Gastroesophageal sphincter (tissue), 3 donors: ENCODE results near the gene AMIGO2.

Source experiments
- CTCF ChIP-seq, 4 experiments: fragments of 200-600 bp in 2 of 4; fragments of 450-650 bp in 2 of 4; sonication (generic) in 1 of 4; IDR thresholded peaks; one replicate each; pipeline ENCODE4 v1.5.1; 2017 to 2019; ENCODE audit warnings: antibody characterized with exemption in 4 of 4, mild to moderate bottlenecking in 2 of 4, moderate library complexity in 2 of 4
- EP300 ChIP-seq: sonication (generic); formaldehyde crosslinking; IDR thresholded peaks from one replicate; pipeline ENCODE4 v1.6.1; 2017; ENCODE audit warnings: antibody characterized with exemption, mild to moderate bottlenecking
- POLR2A ChIP-seq, 2 donors: fragments of 450-650 bp; IDR thresholded peaks; one replicate each; pipeline ENCODE4 v1.6.1; 2017; ENCODE audit warnings: antibody characterized with exemption in 2 of 2, mild to moderate bottlenecking in 2 of 2, moderate library complexity in 1 of 2
- POLR2AphosphoS5 ChIP-seq: sonication (generic); formaldehyde crosslinking; IDR thresholded peaks from one replicate; pipeline ENCODE4 v1.6.1; 2017; ENCODE audit warnings: antibody characterized with exemption

- TF ChIP-seq POLR2A (IDR thresholded peaks at IDR 0.05) (no peak), CTCF (IDR thresholded peaks at IDR 0.05) (no peak), EP300 (no peak), POLR2AphosphoS5 (no peak)
Observed at GRCh38 chr12:47122602-47123001, 42.8 kb upstream of the AMIGO2 start.
